Spleen (tissue), 11 donors: Measurements from ENCODE around the gene NBEA. TPM values are rescaled to one million over a fixed set of nuclear protein-coding genes. Genes with fewer than 3 reads are reported as not detected.

Experiments used
- DNase-seq: peaks from one replicate; pipeline ENCODE4 v3.0.0-alpha.2; 2020
- H3K27ac ChIP-seq, 8 donors: fragments of 200-600 bp; sonication (generic) in 7 of 8; 1 replicate in 4 of 8; 2 replicates in 4 of 8; pipeline versions ENCODE4 v1.5.0 to v1.8.0; 2016 to 2021; ENCODE audit warnings: inconsistent platforms in 4 of 8, mild to moderate bottlenecking in 4 of 8, moderate library complexity in 1 of 8
- H3K27me3 ChIP-seq, 7 donors: fragments of 200-600 bp; sonication (generic) in 6 of 7; replicated peaks in 1 of 7; 1 replicate in 4 of 7; 2 replicates in 3 of 7; pipeline versions ENCODE4 v1.5.0 to v1.8.0; 2016 to 2021; ENCODE audit warnings: inconsistent platforms in 3 of 7, mild to moderate bottlenecking in 1 of 7
- H3K36me3 ChIP-seq, 6 donors: fragments of 200-600 bp; sonication (generic) in 5 of 6; 1 replicate in 4 of 6; 2 replicates in 2 of 6; pipeline versions ENCODE4 v1.5.0 to v1.8.0; 2016 to 2021; ENCODE audit warnings: inconsistent platforms in 2 of 6
- H3K4me1 ChIP-seq, 6 donors: fragments of 200-600 bp; sonication (generic) in 5 of 6; 1 replicate in 3 of 6; 2 replicates in 3 of 6; pipeline versions ENCODE4 v1.5.0 to v1.8.0; 2016 to 2021; ENCODE audit warnings: inconsistent platforms in 3 of 6
- H3K4me3 ChIP-seq, 8 donors: fragments of 200-600 bp; sonication (generic) in 7 of 8; 1 replicate in 4 of 8; 2 replicates in 4 of 8; pipeline versions ENCODE4 v1.5.0 to v1.8.0; 2016 to 2021; ENCODE audit warnings: inconsistent platforms in 4 of 8, mild to moderate bottlenecking in 4 of 8, moderate library complexity in 2 of 8
- H3K9me3 ChIP-seq, 8 donors: fragments of 200-600 bp; sonication (generic) in 7 of 8; 1 replicate in 4 of 8; 2 replicates in 4 of 8; pipeline versions ENCODE4 v1.5.0 to v1.8.0; 2016 to 2021; ENCODE audit warnings: inconsistent platforms in 4 of 8
- POLR2A ChIP-seq, 3 donors: fragments of 450-650 bp; IDR thresholded peaks; one replicate each; pipeline ENCODE4 v1.5.1; 2017; ENCODE audit warnings: antibody characterized with exemption in 3 of 3, mild to moderate bottlenecking in 1 of 3
- POLR2AphosphoS5 ChIP-seq, 3 donors: sonication (generic); formaldehyde crosslinking; IDR thresholded peaks; one replicate each; pipeline ENCODE4 v1.5.1; 2017; ENCODE audit warnings: antibody characterized with exemption in 3 of 3
- WGBS, 5 donors: extraction: QIAGEN DNeasy Blood & Tissue Kit in 3 of 5; methylation state at CpG; one replicate each; pipeline versions ENCODE4 v1.1.5 to v1.1.7; 2013 to 2018; 5-methylcytosine and 5-hydroxymethylcytosine counted together
- intact Hi-C: fragments of 100-400 bp; cut with DNase I; formaldehyde crosslinking; loops from one replicate; pipeline ENCODE4 v1.15.0; 2023; ENCODE audit warnings: low total_unique reads
- polyA plus RNA-seq, 3 donors: library from polyadenylated mRNA; stranded (reverse); fragments of 200-250 nt; gene quantifications; one replicate each; pipeline ENCODE4 v1.2.1, GENCODE V29; 2013
- total RNA-seq, 7 donors: library from RNA; depleted of rRNA in 3 of 7; stranded (reverse); fragments of >200 nt in 3 of 7; fragmentation: NEBNext Ultra II Directional in 4 of 7; extraction: Animal tissue kit (Norgen Biotek cat#: 25700) in 4 of 7; gene quantifications; one replicate each; pipeline versions ENCODE4 v1.1.0 to v1.2.1, GENCODE V29; 2016 to 2021
- TF ChIP-seq, protein P1 (sequence below), 11 experiments: fragments of 200-600 bp in 7 of 11; fragments of 450-650 bp in 4 of 11; sonication (generic) in 4 of 11; IDR thresholded peaks in 8 of 11; conservative IDR thresholded peaks in 3 of 11; 1 replicate in 7 of 11; 2 replicates in 4 of 11; pipeline versions ENCODE4 v1.4.0 to v1.8.0; 2016 to 2021; ENCODE audit warnings: antibody characterized with exemption in 11 of 11, inconsistent platforms in 4 of 11, mild to moderate bottlenecking in 1 of 11
- donor health status: healthy with polysubstance abuse.
- donor health status: DM: no; HTN: no; CAD: no; lungs with moderate emphysema.
- donor health status: DM: no; HTN: no; CAD: no.
- donor health status: Bipolar disorder and iron deficiency.
- donor health status: healthy.
- donor health status: DM: no; HTN: no; CAD: no.
- donor health status: DM: yes; HTN: yes; CAD: no.

The NBEA gene
- total and polyA plus RNA-seq, 10 donors, result 1.8 to 27.7 (median 12.9) TPM

DNA sequence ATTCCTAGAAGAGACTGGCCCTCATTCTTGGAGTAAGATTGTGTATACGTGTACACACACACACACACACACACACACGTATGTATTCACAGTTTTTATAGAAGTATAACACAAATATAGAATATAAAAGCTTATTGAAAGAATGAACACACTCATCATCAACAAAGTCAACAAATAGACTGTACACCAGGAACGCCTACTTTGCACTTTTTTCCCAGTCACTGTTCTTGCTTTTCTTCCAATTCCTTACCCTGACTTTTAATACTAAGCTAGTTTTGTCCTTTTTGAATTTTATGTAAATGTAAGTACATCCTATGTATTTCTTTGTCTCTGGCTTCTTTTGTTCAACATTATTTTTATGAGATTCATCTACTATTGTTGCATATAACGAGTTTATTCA is 269.9 kb downstream of the NBEA start:
- WGBS, 5 donors, result 85 to 96% (median 88%) methylated on average over 4 of the region's 4 CpGs
- no peak for DNase-seq
- TF ChIP-seq POLR2A (IDR thresholded peaks at IDR 0.05) (no peak), POLR2AphosphoS5 (IDR thresholded peaks at IDR 0.05) (no peak)
- TF ChIP-seq, protein P1, sequence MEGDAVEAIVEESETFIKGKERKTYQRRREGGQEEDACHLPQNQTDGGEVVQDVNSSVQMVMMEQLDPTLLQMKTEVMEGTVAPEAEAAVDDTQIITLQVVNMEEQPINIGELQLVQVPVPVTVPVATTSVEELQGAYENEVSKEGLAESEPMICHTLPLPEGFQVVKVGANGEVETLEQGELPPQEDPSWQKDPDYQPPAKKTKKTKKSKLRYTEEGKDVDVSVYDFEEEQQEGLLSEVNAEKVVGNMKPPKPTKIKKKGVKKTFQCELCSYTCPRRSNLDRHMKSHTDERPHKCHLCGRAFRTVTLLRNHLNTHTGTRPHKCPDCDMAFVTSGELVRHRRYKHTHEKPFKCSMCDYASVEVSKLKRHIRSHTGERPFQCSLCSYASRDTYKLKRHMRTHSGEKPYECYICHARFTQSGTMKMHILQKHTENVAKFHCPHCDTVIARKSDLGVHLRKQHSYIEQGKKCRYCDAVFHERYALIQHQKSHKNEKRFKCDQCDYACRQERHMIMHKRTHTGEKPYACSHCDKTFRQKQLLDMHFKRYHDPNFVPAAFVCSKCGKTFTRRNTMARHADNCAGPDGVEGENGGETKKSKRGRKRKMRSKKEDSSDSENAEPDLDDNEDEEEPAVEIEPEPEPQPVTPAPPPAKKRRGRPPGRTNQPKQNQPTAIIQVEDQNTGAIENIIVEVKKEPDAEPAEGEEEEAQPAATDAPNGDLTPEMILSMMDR (IDR thresholded peaks at IDR 0.05 in 8 of 11, conservative IDR thresholded peaks at IDR 0.05 in 3 of 11), result no peak
- Histone ChIP-seq H3K9me3 (no peaks in the 10 kb centered on the region), H3K27ac (no peak overlapping the region), H3K4me1 (no peaks in the 10 kb centered on the region), H3K36me3 (peaks cover 0 to 5% (median 1%) of the 10 kb centered on the region in 6 donors), H3K27me3 (no peaks in the 10 kb centered on the region), H3K4me3 (no peak overlapping the region)
- intact Hi-C loops, result no loop called here

DNA sequence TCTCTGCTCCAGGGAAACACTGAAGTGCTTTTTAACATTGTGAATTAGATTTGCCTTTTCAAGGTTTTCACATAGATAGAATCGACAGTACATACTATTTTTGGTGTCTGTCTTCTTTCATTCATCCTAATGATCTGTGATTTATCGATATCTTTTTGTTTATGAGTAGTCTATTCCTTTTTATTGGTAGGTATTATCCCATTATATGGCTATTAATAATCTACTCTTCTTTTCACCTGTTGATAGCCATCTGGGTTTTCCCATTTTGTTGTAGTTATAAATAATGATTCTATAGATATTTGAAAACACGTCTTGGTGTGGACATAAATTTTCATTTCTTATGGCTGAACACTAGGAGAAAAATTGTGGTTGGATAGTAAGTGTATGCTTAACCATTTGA is 271.8 kb downstream of the NBEA start:
- intact Hi-C loops, result no loop called here
- TF ChIP-seq, protein P1 (IDR thresholded peaks at IDR 0.05 in 8 of 11, conservative IDR thresholded peaks at IDR 0.05 in 3 of 11), result no peak
- no peak for TF ChIP-seq POLR2AphosphoS5 (IDR thresholded peaks at IDR 0.05)
- no peak for TF ChIP-seq POLR2A (IDR thresholded peaks at IDR 0.05)
- Histone ChIP-seq H3K27me3 (no peaks in the 10 kb centered on the region), H3K4me1 (no peaks in the 10 kb centered on the region), H3K27ac (no peak overlapping the region), H3K9me3 (no peaks in the 10 kb centered on the region), H3K36me3 (peaks cover 0 to 5% (median 1%) of the 10 kb centered on the region in 6 donors), H3K4me3 (no peak overlapping the region)
- no peak for DNase-seq
- 87 to 93% (median 88%) methylated on average over 3 of the region's 3 CpGs for WGBS, 5 donors

DNA sequence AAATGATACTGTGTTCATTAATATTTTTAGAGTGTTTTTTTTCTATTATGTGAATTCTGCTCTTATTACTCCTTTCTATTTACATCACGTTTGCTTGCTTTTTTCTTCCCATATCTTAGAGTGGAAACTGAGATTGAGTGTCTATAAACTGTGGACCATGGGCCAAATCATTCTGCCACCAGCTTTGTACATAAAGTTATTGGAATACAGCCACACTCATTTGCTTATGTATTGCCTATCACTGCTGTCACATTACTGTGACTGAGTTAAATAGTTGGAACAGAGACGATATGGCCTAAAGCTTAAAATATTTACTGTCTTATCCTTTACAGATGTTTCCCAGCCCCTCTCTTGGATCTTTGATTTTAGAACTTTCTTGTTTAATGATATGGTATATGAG is 274.1 kb downstream of the NBEA start:
- H3K27ac ChIP-seq, result no peak overlapping the region
- peaks cover 0 to 14% (median 8%) of the 10 kb centered on the region in 8 donors for H3K9me3 ChIP-seq
- H3K36me3 ChIP-seq, result peaks cover 0 to 5% (median 1%) of the 10 kb centered on the region in 6 donors
- intact Hi-C loops, result no loop called here
- WGBS, 5 donors, result 73 to 83% (median 80%) methylated on average over 2 of the region's 2 CpGs
- H3K4me1 ChIP-seq, result no peaks in the 10 kb centered on the region
- TF ChIP-seq POLR2A (IDR thresholded peaks at IDR 0.05) (no peak), POLR2AphosphoS5 (IDR thresholded peaks at IDR 0.05) (no peak)
- TF ChIP-seq, protein P1 (IDR thresholded peaks at IDR 0.05 in 8 of 11, conservative IDR thresholded peaks at IDR 0.05 in 3 of 11), result no peak
- no peak overlapping the region for H3K4me3 ChIP-seq
- no peaks in the 10 kb centered on the region for H3K27me3 ChIP-seq
- DNase-seq, result no peak

DNA sequence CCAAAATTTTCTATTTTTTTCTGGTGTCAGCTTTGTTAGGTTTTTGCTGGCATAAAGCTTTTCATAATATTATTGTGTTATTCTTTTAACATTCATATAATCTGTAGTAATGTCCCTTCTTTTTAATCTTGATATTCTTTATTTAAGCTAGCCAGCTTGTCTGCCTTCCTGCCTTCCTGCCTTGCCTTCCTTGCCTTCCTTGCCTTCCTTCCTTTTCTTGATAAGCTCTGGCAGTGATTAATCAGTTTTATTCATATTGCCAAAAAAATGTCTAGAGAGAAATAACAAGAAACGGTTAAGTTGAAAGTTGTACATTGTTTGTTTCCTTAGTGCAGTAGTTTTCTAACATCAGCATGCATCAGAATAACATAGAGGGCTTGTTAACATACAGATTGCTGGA is 277.0 kb downstream of the NBEA start:
- no peak for DNase-seq
- peak in 1 of 3 donors; percentile 12 for TF ChIP-seq POLR2AphosphoS5 (IDR thresholded peaks at IDR 0.05)
- TF ChIP-seq POLR2A (IDR thresholded peaks at IDR 0.05), result no peak
- Histone ChIP-seq H3K36me3 (no peaks in the 10 kb centered on the region), H3K27me3 (no peaks in the 10 kb centered on the region), H3K4me3 (no peak overlapping the region), H3K9me3 (peaks cover 0 to 14% (median 8%) of the 10 kb centered on the region in 8 donors), H3K27ac (no peak overlapping the region), H3K4me1 (no peaks in the 10 kb centered on the region)
- 35 to 62% (median 44%) methylated on average over 1 of the region's 1 CpG for WGBS, 5 donors
- intact Hi-C loops, result no loop called here

DNA sequence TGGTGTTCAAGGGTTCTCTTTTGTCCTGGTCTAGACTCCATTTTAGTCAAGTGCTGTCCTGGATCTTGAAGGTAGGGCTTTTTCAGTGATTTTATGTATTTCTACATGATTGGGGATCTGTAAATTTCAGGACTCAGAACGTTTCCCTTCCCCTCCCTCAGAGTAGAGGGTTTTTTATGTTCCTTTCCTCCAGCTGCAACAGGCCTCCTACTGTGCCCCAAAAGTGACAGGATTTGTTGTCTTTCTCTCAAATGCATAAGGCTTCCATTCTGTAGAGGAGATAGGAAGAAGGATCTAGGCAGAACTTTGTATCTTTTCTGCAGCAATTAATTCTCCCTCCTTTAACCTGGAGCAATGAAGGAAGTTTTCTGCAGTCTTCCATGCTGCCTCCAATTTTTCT is 283.1 kb downstream of the NBEA start:
- intact Hi-C loops, result no loop called here
- no peaks in the 10 kb centered on the region for H3K27me3 ChIP-seq
- TF ChIP-seq POLR2A (IDR thresholded peaks at IDR 0.05), result no peak
- no peak overlapping the region for H3K4me3 ChIP-seq
- 53 to 74% (median 56%) methylated on average over 1 of the region's 1 CpG for WGBS, 5 donors
- DNase-seq, result no peak
- peaks cover 0 to 11% (median 8%) of the 10 kb centered on the region in 8 donors for H3K9me3 ChIP-seq
- H3K27ac ChIP-seq, result no peak overlapping the region
- H3K4me1 ChIP-seq, result no peaks in the 10 kb centered on the region
- H3K36me3 ChIP-seq, result no peaks in the 10 kb centered on the region
